HG02970 (cell line): ENCODE data around the gene NUMB.
"Not testable (repeated sequence)": the region's sequence is repeated elsewhere in the genome, so short reads cannot be mapped to it uniquely, and the experiment has no call there.

Source experiments
- ATAC-seq: cut with Tn5 transposase; IDR thresholded peaks from one replicate; pipeline ENCODE4 v1.9.1; 2021; ENCODE audit warnings: mild to moderate bottlenecking, moderate library complexity, moderate number of reproducible peaks; ENCODE audit not compliant: unreplicated experiment, low FRiP score

The NUMB gene

DNA sequence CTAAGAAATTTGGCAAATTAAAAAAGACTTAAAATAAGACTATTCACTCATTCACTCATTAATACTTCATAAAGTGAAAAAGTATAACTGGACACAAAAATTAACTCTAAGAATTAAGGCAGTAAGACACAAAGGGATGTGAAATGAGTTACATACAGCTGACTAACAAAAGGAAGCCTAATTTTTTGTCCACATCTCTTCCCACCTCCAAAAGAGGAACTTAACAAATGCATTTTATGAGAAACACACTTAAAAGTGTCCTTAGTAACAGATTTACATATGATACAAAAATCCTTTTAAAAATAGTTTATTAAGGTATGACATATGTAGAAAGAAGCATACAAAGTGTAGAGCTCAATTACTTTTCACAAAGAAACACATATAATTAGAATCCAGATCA is 88.9 kb downstream of the NUMB start:
- ATAC-seq, result no peak

DNA sequence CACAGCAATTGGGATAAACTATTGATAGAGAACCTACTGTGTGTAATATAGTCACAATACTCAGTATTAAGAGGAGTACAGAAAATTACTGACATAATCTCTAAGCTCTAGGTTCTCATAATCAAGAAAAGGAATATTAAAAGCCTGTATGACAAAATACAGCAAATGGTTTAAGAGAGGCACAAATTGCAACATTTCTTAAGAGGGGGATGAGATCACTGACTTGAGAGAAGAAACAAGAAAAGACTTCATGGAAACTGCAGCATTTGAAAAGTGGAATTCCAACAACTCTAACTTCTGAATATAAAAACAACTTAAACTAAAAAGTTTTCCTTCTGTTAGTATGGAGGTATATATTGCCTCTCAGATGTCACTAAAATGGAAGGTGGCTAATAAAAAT is 89.7 kb downstream of the NUMB start:
- ATAC-seq, result no peak

DNA sequence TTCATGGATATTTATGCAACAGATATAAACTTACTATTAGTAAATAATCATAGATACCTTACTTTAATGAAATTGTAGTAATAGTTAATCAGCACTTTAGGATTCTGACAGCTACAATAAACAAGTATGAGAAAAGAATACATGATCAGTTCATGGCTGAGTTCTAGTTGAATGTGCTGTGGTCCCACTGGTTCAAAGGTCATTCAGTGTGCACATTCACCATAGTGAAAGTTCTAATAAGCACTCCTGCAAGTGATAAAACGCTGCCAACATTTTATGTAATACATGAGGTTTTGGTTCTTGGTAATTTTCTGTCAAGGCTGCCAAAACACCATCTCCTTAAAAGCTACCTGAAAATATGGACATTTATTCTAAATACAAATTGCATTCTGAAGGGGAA is 92.6 kb downstream of the NUMB start:
- ATAC-seq, result no peak

DNA sequence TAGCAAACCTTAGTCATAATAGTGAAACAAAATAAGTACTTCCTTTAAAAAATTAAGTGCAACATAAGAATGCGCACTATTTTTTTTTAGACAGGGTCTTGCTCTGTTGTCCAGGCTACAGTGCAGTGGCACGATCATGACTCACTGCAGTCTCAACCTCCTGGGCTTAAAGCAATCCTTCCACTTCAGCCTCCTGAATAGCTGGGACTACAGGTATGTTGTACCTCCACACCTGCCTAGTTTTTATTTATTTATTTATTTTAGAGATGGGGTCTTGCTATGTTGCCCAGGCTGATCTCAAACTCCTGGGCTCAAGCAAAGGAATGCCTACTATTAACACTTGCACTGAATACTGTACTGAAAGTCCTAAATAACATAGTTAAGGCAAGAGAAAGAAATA is 93.8 kb downstream of the NUMB start:
- no peak for ATAC-seq

DNA sequence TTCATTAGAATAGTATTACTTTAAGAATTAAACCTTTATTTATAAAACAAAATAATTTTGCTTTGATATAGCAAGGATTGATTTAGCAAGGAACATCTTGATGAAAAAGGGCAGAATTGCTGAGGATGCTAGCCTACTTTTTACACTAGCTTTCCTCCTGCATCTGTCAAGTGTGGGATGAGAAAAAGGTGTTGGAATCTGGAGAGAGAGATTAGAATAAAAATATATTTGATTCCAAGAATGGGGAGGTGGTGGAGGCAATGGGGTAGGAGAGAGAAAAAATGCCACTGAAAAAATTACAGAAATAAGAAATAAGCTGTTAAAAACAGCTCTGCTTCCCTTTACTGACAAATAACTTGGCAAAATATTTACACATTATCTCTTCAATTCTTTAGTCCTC is 98.9 kb downstream of the NUMB start:
- ATAC-seq, result no peak

DNA sequence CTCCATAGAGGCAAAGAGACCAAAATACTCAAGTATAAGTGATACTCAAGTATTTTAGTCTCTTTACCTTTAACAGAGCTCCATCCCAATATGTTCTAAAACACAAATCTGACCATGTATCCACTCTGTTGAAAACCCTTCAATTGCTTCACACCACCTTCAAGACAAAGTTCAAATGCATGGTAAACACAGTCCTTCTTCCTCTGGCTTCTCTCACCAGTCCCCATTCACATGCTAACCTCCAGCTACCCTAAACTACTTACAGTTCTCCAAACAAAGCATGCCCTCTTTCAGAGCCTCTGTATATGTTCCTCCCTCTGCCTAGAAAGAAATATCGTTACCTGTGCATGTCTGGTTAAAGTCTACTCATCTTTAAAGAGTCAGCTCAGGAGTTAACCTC is 100.2 kb downstream of the NUMB start:
- ATAC-seq, result no peak

DNA sequence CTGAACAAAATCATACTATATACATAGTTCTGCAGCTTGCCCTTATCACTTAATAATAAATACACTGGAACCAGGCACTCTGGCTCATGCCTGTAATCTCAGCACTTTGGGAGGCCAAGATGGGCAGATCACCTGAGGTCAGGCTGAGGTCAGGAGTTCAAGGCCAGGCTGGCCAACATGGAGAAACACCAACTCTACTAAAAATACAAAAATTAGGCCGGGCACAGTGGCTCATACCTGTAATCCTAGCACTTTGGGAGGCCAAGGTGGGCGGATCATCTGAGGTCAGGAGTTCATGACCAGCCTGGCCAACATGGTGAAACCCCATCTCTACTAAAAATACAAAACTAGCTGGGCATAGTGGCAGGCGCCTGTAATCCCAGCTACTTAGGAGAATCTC is 109.3 kb downstream of the NUMB start:
- ATAC-seq, result not testable (repeated sequence)

DNA sequence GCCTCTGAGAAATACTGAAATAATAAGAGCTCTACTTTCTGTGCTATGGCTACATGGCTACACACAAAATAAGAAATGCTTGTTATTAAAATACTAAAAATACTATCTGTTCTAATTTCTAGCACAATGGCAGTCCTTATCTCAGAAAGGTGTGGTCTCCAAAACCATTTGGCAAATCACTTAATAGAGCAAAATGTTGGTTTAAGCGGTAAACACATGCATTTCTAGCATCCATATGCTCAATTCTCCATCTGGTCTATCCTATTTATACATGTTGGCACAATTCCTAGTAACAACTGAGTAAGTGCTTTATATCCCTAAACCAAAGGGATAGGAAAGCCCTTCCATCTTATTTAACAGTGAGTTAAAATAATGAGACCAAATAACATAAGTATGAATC is 114.0 kb downstream of the NUMB start:
- ATAC-seq, result no peak

DNA sequence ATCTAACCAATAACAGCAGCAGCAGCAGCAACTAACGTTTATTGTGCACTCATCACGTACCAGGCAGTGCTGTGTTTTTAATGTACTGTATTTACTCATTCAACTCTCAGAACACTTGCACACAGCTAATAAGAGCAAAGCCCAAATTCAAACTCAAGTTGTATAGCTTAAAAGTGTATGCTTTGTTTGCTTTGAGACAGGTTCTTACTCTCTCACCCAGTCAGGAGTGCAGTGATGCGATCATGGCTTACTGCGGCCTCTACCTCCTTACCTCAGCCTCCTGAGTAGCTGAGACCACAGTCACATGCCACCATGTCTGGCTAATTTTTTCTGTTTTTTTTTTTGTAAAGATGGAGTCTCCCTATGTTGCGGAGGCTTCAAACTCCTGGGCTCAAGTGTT is 115.7 kb downstream of the NUMB start:
- ATAC-seq, result no peak

DNA sequence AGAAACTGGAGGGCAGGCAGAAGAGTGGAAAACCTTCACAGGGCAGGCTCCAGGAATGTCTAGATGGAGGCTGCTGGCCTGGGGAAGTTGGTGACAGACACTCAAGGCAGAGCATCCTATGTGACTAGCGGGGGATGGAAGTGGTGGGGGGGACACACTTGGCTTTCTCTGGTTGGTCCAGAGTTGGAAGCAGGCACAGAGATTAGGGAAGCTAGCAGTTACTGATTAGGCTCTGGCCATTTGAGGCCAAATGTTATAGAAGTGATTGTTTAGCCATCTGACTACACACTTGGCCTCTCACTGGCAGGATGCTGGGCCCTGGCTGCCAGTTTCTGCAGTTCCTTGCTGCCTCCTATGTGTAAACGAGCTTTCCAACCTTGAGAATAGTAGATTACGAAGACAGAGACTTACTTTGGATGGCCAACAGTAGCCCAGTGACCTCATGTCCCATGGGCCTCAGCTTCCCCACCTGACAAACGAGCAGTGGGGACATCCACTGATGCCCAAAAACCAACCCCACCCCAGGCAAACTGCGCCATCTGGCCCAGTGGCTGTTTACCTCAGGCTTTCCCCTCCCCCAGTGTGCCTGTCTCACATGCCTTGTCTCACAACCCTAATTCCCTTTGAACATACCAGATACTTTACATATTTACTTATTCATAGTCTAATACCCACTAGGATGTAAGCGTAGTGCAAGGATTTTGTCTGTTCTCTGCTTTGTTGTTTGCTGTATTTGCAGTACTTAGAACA is 118.3 kb downstream of the NUMB start:
- ATAC-seq, result no peak

DNA sequence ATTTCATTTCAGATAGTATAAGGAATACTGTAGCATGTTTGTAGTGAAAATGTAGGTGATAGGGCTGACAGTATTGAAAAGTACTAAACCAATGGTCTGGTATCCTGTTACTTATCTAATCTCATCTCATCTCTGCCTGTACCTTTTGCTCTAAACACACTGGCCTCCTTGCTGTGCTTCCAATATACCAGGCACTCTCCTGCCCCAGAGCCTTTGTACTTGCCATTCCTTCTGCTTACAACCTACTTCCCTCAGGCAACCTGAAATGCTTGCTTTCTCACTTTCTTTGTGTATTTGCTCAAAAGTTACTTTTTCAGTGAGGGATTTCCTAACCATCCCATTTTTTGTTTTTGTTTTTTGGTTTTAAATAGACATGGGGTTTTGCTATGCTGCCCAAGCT is 119.1 kb downstream of the NUMB start:
- ATAC-seq, result no peak

DNA sequence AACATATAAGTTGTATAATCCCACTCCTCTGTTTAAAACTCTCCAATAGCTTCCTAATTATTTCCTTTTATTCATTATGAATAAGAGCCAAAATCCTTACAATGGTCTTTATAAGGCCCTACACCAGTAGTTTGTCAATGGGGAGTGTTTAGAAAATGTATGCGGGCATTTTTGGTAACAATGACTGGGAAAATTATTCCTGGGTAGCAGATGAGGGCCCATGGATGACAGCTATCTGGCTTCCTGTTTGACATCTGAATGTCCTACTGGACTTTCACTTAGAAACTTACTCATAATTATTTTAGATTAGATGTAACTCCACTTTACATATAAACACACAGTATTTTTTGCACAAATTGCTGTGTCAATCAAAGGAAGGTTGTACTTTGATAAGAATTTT is 119.8 kb downstream of the NUMB start:
- no peak for ATAC-seq

DNA sequence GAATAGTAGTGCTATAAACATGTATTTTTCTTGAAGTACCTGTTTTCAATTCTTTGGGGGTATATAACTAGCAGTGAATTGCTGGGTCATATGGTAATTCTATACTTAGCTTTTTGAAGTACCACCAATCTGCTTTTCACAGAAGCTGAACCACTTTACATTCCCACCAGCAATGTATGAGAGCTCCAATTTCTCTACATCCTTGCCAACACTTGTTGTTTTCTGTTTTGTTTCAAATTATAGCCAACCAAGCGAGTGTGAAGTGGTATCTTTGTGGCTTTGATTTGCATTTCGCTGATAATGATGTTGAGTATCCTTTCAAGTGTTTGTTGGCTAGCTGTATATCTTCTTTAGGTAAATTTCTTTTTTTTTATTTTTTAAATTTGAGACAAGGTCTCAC is 125.3 kb downstream of the NUMB start:
- ATAC-seq, result no peak

DNA sequence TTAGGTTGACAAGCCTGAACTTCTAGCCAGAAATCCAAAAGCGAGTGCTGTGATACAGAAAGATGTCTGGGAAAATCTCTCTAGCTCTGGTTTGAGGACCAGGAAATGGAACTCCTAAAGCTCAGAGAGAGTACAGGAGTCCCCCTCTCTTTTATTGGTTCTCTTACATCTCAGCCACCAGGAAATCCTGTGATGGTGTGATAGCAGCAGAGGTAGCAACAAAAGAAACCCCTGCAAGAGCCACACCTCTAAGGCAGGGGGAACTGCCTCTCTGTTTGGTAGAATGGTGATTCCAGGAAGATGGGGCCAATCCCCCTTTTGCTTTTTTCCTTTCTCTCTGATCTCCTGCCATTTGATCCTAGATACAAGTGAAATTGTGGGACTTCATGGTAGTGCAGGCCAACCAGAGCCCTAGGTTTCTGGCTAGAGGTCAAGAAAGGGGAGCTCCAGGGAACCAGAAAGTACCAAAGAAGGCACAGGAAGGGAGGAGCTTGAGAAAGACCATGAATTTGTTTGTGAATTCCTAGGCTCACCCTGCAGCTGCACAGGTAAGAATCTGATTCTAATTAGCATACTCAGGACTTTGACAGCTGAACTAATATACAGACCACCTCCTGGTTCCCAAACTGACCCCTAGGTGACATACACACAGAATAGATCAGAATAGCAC is 132.6 kb downstream of the NUMB start:
- ATAC-seq, result no peak

DNA sequence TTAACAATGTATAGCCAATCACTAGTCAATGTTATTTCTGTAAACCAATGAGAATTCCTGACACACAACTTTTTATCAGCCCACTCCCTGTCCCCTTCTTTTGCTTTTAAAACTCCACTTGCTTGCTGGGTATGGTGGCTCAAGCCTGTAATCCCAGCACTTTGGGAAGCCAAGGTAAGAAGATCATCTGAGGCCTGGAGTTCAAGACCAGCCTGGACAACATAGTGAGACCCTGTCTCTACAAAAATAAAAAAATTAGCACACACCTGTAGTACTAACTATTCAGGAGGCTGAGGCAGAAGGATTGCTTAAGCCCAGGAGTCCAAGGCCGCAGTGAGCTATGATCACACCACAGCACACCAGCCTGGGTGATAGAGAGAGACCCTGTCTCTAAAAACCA is 133.3 kb downstream of the NUMB start:
- no peak for ATAC-seq

DNA sequence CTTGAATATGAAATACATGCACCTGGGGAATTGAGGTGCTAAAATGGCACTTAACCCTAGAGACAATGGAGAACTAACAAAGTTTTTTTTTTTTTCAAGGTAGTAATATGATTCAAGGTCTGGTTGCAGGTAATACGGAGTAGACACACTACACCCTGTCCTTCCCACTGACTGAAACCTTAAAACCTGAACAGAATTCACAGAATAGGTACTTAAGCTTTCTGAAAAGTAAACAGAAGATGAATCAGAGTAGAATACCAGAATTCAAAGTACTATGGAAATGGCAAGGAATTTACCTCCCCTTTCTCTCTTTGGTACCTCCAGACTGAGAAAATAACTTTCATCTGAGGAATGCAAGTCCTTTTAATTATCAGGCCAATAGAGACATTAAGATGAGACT is 133.8 kb downstream of the NUMB start:
- no peak for ATAC-seq

DNA sequence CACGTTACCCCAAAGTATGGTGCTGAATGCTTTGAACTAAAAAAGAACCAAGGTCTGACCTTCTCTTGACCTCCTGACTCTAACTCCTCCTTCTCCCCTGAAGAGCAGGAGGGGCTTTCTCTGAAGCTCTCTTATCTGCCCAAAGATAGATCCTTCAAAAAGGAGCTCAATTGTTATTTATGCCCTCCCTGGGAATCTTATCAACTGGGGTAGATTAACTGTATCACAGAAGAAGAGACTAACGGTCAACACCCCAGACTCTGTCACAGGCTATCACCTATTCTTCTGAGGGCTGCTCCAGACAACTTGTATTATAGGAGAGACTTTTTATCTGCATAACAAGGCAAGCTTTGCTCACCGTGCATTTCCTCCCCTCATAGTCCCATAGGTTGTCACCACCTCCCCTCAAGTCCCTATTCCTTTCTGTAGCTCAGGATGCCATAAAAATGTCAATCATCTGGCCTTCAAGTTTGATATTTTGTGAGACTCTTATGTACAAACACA is 134.4 kb downstream of the NUMB start:
- no peak for ATAC-seq

DNA sequence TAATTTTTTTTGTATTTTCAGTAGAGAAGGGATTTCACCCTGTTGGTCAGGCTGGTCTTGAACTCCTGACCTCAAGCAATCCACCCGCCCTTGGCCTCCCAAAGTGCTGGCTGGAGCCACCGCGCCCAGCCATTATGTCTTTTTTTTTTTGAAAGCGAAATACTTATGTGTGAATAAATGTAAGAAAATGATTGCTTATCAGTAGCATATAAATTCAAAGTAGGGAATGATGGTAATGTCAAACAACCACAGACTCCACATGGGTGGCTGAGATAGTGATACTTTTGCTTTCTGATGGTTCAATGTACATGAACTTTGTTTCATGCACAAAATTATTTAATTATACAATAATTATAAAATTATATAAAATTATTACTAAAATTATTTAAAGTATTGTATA is 145.2 kb downstream of the NUMB start:
- ATAC-seq, result no peak

DNA sequence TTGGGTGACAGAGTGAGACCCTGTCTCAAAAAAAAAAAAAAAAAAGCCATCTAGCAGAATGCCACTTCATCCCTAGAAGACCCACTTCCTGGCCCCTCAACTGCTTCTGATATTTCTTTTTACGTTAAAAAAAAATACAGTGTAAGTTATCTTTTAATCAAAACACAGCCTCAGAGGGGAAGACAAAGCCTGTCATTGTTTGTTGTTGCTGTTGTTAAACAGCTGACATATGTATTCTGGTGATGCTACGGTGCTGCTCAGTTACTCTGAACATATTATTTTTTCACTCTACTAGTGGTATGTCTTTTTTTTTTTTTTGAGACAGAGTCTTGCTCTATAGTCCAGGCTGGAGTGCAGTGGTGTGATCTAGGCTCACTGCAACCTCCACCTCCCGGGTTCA is 145.7 kb downstream of the NUMB start:
- ATAC-seq, result no peak

DNA sequence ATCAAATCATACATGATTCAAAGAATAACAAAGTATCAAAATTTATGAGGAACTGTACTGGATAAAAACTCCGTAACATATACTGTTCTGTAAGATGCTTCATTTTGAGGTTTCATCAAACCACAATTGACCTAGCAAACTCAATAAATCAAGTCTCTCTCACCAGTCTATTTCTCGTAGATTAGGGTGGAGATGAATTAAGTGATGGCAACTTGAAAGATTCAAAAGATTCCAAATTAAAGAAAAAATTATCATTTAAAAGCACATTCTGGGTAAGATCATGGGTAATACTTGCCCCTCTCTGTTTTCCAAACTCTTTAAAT is 146.7 kb downstream of the NUMB start:
- no peak for ATAC-seq

DNA sequence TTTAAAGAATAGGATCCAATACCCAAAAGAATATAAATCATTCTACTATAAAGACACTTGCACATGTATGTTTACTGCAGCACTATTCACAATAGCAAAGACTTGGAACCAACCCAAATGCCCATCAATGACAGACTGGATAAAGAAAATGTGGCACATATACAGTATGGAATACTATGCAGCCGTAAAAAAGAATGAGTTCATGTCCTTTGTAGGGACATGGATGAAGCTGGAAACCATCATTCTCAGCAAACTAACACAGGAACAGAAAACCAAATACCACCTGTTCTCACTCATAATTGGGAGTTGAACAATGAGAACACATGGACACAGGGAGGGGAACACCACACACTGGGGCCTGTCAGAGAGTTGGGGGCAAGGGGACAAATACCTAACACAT is 149.1 kb downstream of the NUMB start:
- ATAC-seq, result not testable (repeated sequence)

DNA sequence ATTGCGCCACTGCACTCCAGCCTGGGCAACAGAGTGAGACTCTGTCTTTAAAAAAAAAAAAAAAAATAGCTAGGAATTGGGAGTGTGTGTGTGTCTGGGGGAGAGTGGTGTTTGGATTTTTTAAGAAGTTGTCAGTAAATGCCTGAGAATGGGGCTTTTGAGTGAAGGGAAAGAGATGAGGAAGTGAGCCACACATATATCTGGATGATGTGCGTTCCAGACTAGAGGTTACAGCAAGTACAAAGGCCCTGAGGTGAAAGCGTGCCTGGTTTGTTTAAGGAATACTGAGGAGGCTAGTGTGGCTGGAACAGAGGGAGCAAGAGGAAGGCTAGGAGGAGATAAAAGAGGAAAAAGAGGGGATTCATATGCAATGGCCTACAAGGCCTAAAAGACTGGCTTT is 151.1 kb downstream of the NUMB start:
- no peak for ATAC-seq
